T-helper 9 cell (primary cell): ENCODE measurements around the gene RPTOR.

Experiments
- DNase-seq: peaks from one replicate; pipeline ENCODE4 v3.0.0-alpha.2; 2020

Gene RPTOR

DNA sequence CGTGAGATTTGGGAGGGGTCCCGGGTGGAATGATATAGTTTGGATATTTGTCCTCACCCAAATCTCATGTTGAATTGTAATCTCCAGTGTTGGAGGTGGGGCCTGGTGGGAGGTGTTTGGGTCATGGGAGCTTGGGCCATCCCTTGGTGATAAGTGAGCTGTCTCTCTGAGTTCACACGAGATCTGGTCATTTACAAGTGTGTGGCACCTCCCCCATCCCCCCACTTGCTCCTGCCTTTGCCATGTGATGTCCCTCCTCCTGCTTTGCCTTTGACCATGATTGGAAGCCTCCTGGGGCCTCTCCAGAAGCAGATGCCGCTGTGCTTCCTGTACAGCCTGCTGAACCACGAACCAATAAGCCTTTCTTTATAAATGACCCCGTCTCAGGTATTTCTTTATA, 469.0 kb downstream of the RPTOR start:
- DNase-seq, result no peak

DNA sequence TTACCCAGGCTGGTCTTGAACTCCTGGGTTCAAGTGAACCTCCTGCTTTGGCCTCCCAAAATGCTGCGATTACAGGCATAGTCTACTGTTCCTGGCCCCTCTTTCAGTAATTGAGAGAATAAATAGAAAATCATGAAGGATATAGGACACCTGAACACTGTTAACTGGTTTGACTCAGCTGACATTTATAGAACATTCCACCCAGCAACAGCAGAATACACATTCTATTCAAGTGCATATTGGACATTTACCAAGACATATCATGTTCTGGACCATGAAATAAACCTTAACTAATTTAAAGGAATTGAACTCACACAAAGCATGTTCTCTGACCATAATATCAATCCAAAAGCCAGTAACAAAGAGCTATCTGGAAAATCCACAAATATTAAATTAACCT, 470.5 kb downstream of the RPTOR start:
- DNase-seq, result no peak
